H1 (cell line): ENCODE measurements around the gene RNASEH2A. TPM values are rescaled to one million over a fixed set of nuclear protein-coding genes. Genes with fewer than 3 reads are reported as not detected.

Source experiments
- CTCF ChIA-PET: fragments of 300-600 bp; sonication (Branson Sonifier 250); formaldehyde crosslinking; loops from one replicate; lab custom pipeline; 2021; ENCODE audit not compliant: partially characterized antibody; lab: Charles Lee
- POLR2A ChIA-PET: fragments of 300-600 bp; sonication (Branson Sonifier 250); formaldehyde crosslinking; loops from one replicate; lab custom pipeline; 2021; ENCODE audit warnings: inconsistent platforms; ENCODE audit not compliant: partially characterized antibody; lab: Charles Lee
- DNase-seq, 2 experiments: peaks; one replicate each; pipeline versions ENCODE4 v3.0.0 to v3.0.0-alpha.2; 2010 to 2022; ENCODE audit warnings: low spot score in 2 of 2, low read depth in 1 of 2, mixed read lengths in 1 of 2
- FAIRE-seq: peaks from 2 replicates; lab custom pipeline; 2011; peaks lifted over from hg19 to GRCh38; lab: Jason Lieb, UNC
- H2AFZ ChIP-seq: 2 replicates; pipeline ENCODE4 v1.8.1; 2012; ENCODE audit warnings: low read length, inconsistent platforms
- H2AK5ac ChIP-seq: 2 replicates; pipeline ENCODE4 v1.6.1; 2013; ENCODE audit warnings: low read depth, low read length
- H2BK120ac ChIP-seq: replicated peaks from 2 replicates; pipeline ENCODE3; 2013; ENCODE audit warnings: low read depth, low read length, inconsistent platforms
- H2BK12ac ChIP-seq: 2 replicates; pipeline ENCODE4 v1.6.1; 2013; ENCODE audit warnings: low read depth, low read length
- H2BK15ac ChIP-seq: 2 replicates; pipeline ENCODE4 v1.6.1; 2013; ENCODE audit warnings: low read length
- H2BK20ac ChIP-seq: 2 replicates; pipeline ENCODE4 v1.6.1; 2013; ENCODE audit warnings: low read length
- H2BK5ac ChIP-seq: 2 replicates; pipeline ENCODE4 v1.6.1; 2013; ENCODE audit warnings: low read depth, low read length
- H3K14ac ChIP-seq: 2 replicates; pipeline ENCODE4 v1.6.1; 2013; ENCODE audit warnings: inconsistent platforms; ENCODE audit not compliant: insufficient read length
- H3K18ac ChIP-seq: 2 replicates; pipeline ENCODE4 v1.6.1; 2013; ENCODE audit warnings: low read length; ENCODE audit errors: extremely low read depth
- H3K23ac ChIP-seq: 2 replicates; pipeline ENCODE4 v1.6.1; 2013; ENCODE audit warnings: inconsistent platforms; ENCODE audit not compliant: insufficient read length
- H3K23me2 ChIP-seq: 2 replicates; pipeline ENCODE4 v1.6.1; 2013; ENCODE audit warnings: low read depth, low read length
- H3K27ac ChIP-seq: 2 replicates; pipeline ENCODE4 v1.6.1; 2011; ENCODE audit warnings: low read depth, low read length, inconsistent platforms
- H3K27me3 ChIP-seq, 4 experiments: replicated peaks in 1 of 4; 1 replicate in 1 of 4; 2 replicates in 3 of 4; pipeline versions ENCODE4 v1.6.1 to v1.8.1; 2011 to 2013; ENCODE audit warnings: low read length in 3 of 4, mild to moderate bottlenecking in 3 of 4, inconsistent platforms in 2 of 4, mixed read lengths in 2 of 4, moderate library complexity in 1 of 4; ENCODE audit not compliant: control insufficient read depth in 3 of 4, insufficient read depth in 3 of 4; ENCODE audit errors: extremely low read depth in 1 of 4
- H3K36me3 ChIP-seq, 4 experiments: 2 replicates each; pipeline versions ENCODE4 v1.6.1 to v1.8.1; 2011 to 2013; ENCODE audit warnings: mild to moderate bottlenecking in 4 of 4, low read length in 3 of 4, moderate library complexity in 2 of 4, control low read depth in 1 of 4, inconsistent platforms in 1 of 4; ENCODE audit not compliant: insufficient read depth in 4 of 4, control insufficient read depth in 2 of 4
- H3K4ac ChIP-seq: replicated peaks from 2 replicates; pipeline ENCODE3; 2013; ENCODE audit warnings: low read length, low read depth, mixed read lengths, inconsistent platforms; ENCODE audit not compliant: insufficient read length
- H3K4me1 ChIP-seq, 4 experiments: replicated peaks in 1 of 4; 1 replicate in 1 of 4; 2 replicates in 3 of 4; pipeline versions ENCODE4 v1.6.1 to v1.8.1; 2011 to 2013; ENCODE audit warnings: low read length in 3 of 4, inconsistent platforms in 2 of 4, mixed read lengths in 1 of 4; ENCODE audit not compliant: insufficient read depth in 4 of 4, control insufficient read depth in 3 of 4
- H3K4me2 ChIP-seq, 2 experiments: 2 replicates each; pipeline versions ENCODE4 v1.6.1 to v1.8.1; 2011 to 2013; ENCODE audit warnings: low read depth in 2 of 2, low read length in 2 of 2, control low read depth in 1 of 2, inconsistent platforms in 1 of 2, mild to moderate bottlenecking in 1 of 2; ENCODE audit not compliant: insufficient read depth in 1 of 2
- H3K4me3 ChIP-seq, 4 experiments: fragments of 200-600, 300-600 bp in 1 of 4; sonication (generic), shearing (Covaris generic), sonication (Bioruptor Twin) in 1 of 4; 2 replicates each; pipeline versions ENCODE4 v1.5.1 to v1.8.1; 2011 to 2016; ENCODE audit warnings: low read length in 4 of 4, low read depth in 3 of 4, control low read depth in 2 of 4, inconsistent platforms in 2 of 4, mild to moderate bottlenecking in 2 of 4, mixed read lengths in 1 of 4, moderate library complexity in 1 of 4; ENCODE audit not compliant: insufficient read depth in 2 of 4; ENCODE audit errors: extremely low read depth in 1 of 4
- H3K56ac ChIP-seq: replicated peaks from 2 replicates; pipeline ENCODE3; 2013; ENCODE audit warnings: low read depth, mild to moderate bottlenecking, mixed read lengths, low read length, inconsistent platforms; ENCODE audit not compliant: insufficient read length
- H3K79me1 ChIP-seq: 2 replicates; pipeline ENCODE4 v1.6.1; 2013; ENCODE audit warnings: low read depth, low read length, control low read depth
- H3K79me2 ChIP-seq, 2 experiments: 2 replicates each; pipeline versions ENCODE4 v1.6.1 to v1.8.1; 2012 to 2013; ENCODE audit warnings: low read length in 2 of 2, mild to moderate bottlenecking in 2 of 2, inconsistent platforms in 1 of 2; ENCODE audit not compliant: insufficient read depth in 2 of 2, control insufficient read depth in 1 of 2
- H3K9ac ChIP-seq, 4 experiments: replicated peaks in 1 of 4; 1 replicate in 1 of 4; 2 replicates in 3 of 4; pipeline versions ENCODE4 v1.6.1 to v1.8.1; 2011 to 2013; ENCODE audit warnings: low read depth in 3 of 4, low read length in 3 of 4, control low read depth in 2 of 4, mild to moderate bottlenecking in 2 of 4, moderate library complexity in 2 of 4, inconsistent platforms in 1 of 4; ENCODE audit errors: extremely low read depth in 1 of 4
- H3K9me3 ChIP-seq, 2 experiments: 2 replicates each; pipeline versions ENCODE4 v1.6.1 to v1.8.1; 2012 to 2013; ENCODE audit warnings: mild to moderate bottlenecking in 2 of 2, moderate library complexity in 2 of 2, control low read depth in 1 of 2, inconsistent platforms in 1 of 2, low read depth in 1 of 2, low read length in 1 of 2, mixed read lengths in 1 of 2; ENCODE audit not compliant: insufficient read depth in 2 of 2
- H4K20me1 ChIP-seq, 2 experiments: replicated peaks in 1 of 2; 2 replicates each; pipeline versions ENCODE3 to v1.8.1; 2011 to 2013; ENCODE audit warnings: inconsistent platforms in 2 of 2, low read length in 2 of 2, mild to moderate bottlenecking in 1 of 2; ENCODE audit not compliant: insufficient read depth in 2 of 2, control insufficient read depth in 1 of 2
- H4K5ac ChIP-seq: 2 replicates; pipeline ENCODE4 v1.6.1; 2013; ENCODE audit warnings: low read length, low read depth, mixed read lengths, inconsistent platforms; ENCODE audit not compliant: insufficient read length
- H4K8ac ChIP-seq: 2 replicates; pipeline ENCODE4 v1.8.0; 2013; ENCODE audit warnings: mild to moderate bottlenecking, moderate library complexity, low read length, inconsistent platforms; ENCODE audit not compliant: insufficient read depth; ENCODE audit errors: extremely low read depth
- H4K91ac ChIP-seq: replicated peaks from 2 replicates; pipeline ENCODE3; 2013; ENCODE audit warnings: low read length, mixed read lengths, inconsistent platforms; ENCODE audit not compliant: insufficient read length
- ASH2L ChIP-seq: fragments of 200-600, 300-600 bp; sonication (generic); IDR thresholded peaks from one replicate; pipeline ENCODE4 v1.7.1; 2017; ENCODE audit warnings: low read length
- CHD2 ChIP-seq: IDR thresholded peaks from 2 replicates; pipeline ENCODE4 v1.6.1; 2012; ENCODE audit warnings: low read length, improper control_type of control experiment
- HDAC6 ChIP-seq: IDR thresholded peaks from one replicate; pipeline ENCODE4 v1.7.1; 2012; ENCODE audit warnings: low read depth, mild to moderate bottlenecking, inconsistent platforms, low read length, moderate library complexity
- PHF8 ChIP-seq: fragments of 200-600 bp; sonication (generic); conservative IDR thresholded peaks from 2 replicates; pipeline ENCODE4 v1.7.1; 2012; ENCODE audit warnings: low read depth, mild to moderate bottlenecking, inconsistent platforms, low read length, moderate library complexity
- RBBP5 ChIP-seq: IDR thresholded peaks from 2 replicates; pipeline ENCODE4 v1.7.1; 2012; ENCODE audit warnings: low read depth, mild to moderate bottlenecking, inconsistent platforms, low read length, moderate library complexity, borderline replicate concordance
- RFX5 ChIP-seq: IDR thresholded peaks from 2 replicates; pipeline ENCODE4 v1.6.1; 2011; ENCODE audit warnings: low read depth, low read length, improper control_type of control experiment, borderline replicate concordance
- SAP30 ChIP-seq: fragments of 300-600 bp; sonication (generic); IDR thresholded peaks from 2 replicates; pipeline ENCODE4 v1.7.1; 2012; ENCODE audit warnings: low read length, moderate library complexity, mild to moderate bottlenecking, inconsistent platforms; ENCODE audit not compliant: insufficient read depth, insufficient replicate concordance
- TBP ChIP-seq: IDR thresholded peaks from 2 replicates; pipeline ENCODE4 v1.6.1; 2011; ENCODE audit warnings: low read depth, low read length, improper control_type of control experiment
- ZNF274 ChIP-seq: IDR thresholded peaks from 2 replicates; pipeline ENCODE4 v1.7.0; 2012; ENCODE audit warnings: low read length, borderline replicate concordance; ENCODE audit errors: extremely low read depth
- WGBS, 2 experiments: shearing (Covaris generic) in 1 of 2; methylation state at CpG; one replicate each; pipeline versions ENCODE4 v1.1.6 to v1.1.7; 2013 to 2015; ENCODE audit warnings: low lambda C conversion rate in 2 of 2, mixed read lengths in 2 of 2, inconsistent platforms in 1 of 2, low coverage in 1 of 2, missing lambda C conversion rate in 1 of 2; ENCODE audit not compliant: insufficient replicate concordance in 2 of 2, insufficient coverage in 1 of 2, insufficient read length in 1 of 2; ENCODE audit errors: extremely low coverage in 1 of 2, missing lambda C conversion rate in 1 of 2; 5-methylcytosine and 5-hydroxymethylcytosine counted together
- polyA plus RNA-seq, 7 experiments: library from polyadenylated mRNA; depleted of rRNA in 3 of 7; stranded (reverse) in 5 of 7; unstranded in 2 of 7; fragments of >200 nt in 5 of 7; fragments of 200-250 nt in 2 of 7; gene quantifications; 1 replicate in 5 of 7; 2 replicates in 1 of 7; 4 replicates in 1 of 7; pipeline versions ENCODE4 v1.2.1 to v1.2.3, GENCODE V29; 2011 to 2013; ENCODE audit warnings: missing spikeins in 2 of 7, mixed read lengths in 2 of 7
- total RNA-seq: library from RNA; stranded (reverse); fragmentation: NEBNext Ultra II Directional; extraction: Animal tissue kit (Norgen Biotek cat#: 25700); gene quantifications from 2 replicates; pipeline ENCODE4 v1.2.1, GENCODE V29; 2021
- TF ChIP-seq, protein P1 (sequence below): IDR thresholded peaks from 2 replicates; pipeline ENCODE4 v1.6.1; 2011; ENCODE audit warnings: low read length, improper control_type of control experiment

The RNASEH2A gene
- total and polyA plus RNA-seq, 2 of the 8 experiments (the other 6 are each of a cell fraction or from before 2014, with no cell fraction given), result 67.5 to 120 TPM

GRCh38 chr19:12858041-12858928 is 51.9 kb downstream of the RNASEH2A start:
- Histone ChIP-seq H3K79me2 (no peaks in the 10 kb centered on the region), H2AK5ac (no peak overlapping the region), H4K5ac (no peak overlapping the region), H3K79me1 (no peaks in the 10 kb centered on the region), H3K4ac (no peak overlapping the region), H3K18ac (no peak overlapping the region), H3K4me3 (no peak overlapping the region), H3K9ac (no peak overlapping the region), H4K8ac (no peak overlapping the region), H3K9me3 (no peaks in the 10 kb centered on the region), H3K36me3 (peaks cover 0 to 11% (median 5%) of the 10 kb centered on the region in 4 experiments; a peak in 2 of 8 replicates), H2AFZ (no peak overlapping the region), H2BK120ac (no peak overlapping the region), H2BK12ac (no peak overlapping the region), H4K20me1 (peaks cover 0 to 1% of the 10 kb centered on the region in 2 experiments), H3K4me1 (no peaks in the 10 kb centered on the region), H3K14ac (no peak overlapping the region), H3K23ac (no peak overlapping the region), H3K56ac (no peak overlapping the region), H4K91ac (no peak overlapping the region), H3K4me2 (no peak overlapping the region), H3K27ac (no peak overlapping the region), H2BK20ac (no peak overlapping the region), H2BK15ac (no peak overlapping the region), H3K27me3 (no peaks in the 10 kb centered on the region), H3K23me2 (no peaks in the 10 kb centered on the region), H2BK5ac (no peak overlapping the region)
- 94% methylated on average over 35 of the region's 35 CpGs; no CpG with 5 or more reads in 1 of the 2 experiments for WGBS, 2 experiments
- CTCF ChIA-PET, result interaction anchor here (1.3 to 7.9 kb wide), 3 partner anchors 10 to 20 kb away, joined by 3 to 48 read pairs (median 3); no protein-coding TSS in a partner anchor
- DNase-seq (no peak), FAIRE-seq (no peak)
- POLR2A ChIA-PET, result interaction anchor here (0.9 to 1.3 kb wide), 5 partner anchors 9 to 28 kb away, joined by 3 to 5 read pairs (median 5); no protein-coding TSS in a partner anchor
- TF ChIP-seq ZNF274, result no peak
- TF ChIP-seq HDAC6, result no peak
- TF ChIP-seq, protein P1, sequence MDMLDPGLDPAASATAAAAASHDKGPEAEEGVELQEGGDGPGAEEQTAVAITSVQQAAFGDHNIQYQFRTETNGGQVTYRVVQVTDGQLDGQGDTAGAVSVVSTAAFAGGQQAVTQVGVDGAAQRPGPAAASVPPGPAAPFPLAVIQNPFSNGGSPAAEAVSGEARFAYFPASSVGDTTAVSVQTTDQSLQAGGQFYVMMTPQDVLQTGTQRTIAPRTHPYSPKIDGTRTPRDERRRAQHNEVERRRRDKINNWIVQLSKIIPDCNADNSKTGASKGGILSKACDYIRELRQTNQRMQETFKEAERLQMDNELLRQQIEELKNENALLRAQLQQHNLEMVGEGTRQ, result no peak
- TF ChIP-seq PHF8, result no peak
- no peak for TF ChIP-seq CHD2
- no peak for TF ChIP-seq TBP
- TF ChIP-seq ASH2L, result no peak
- no peak for TF ChIP-seq RFX5
- no peak for TF ChIP-seq RBBP5
- TF ChIP-seq SAP30, result no peak
